Measurements from ENCODE around the gene LRRC23. TPM values are rescaled to one million over a fixed set of nuclear protein-coding genes. Genes with fewer than 3 reads are reported as not detected.

LRRC23 gene
- total and polyA plus RNA-seq, 2 of the 13 experiments (the other 11 are each of a cell fraction or from before 2014, with no cell fraction given) = 6.0 to 7.8 TPM

DNA sequence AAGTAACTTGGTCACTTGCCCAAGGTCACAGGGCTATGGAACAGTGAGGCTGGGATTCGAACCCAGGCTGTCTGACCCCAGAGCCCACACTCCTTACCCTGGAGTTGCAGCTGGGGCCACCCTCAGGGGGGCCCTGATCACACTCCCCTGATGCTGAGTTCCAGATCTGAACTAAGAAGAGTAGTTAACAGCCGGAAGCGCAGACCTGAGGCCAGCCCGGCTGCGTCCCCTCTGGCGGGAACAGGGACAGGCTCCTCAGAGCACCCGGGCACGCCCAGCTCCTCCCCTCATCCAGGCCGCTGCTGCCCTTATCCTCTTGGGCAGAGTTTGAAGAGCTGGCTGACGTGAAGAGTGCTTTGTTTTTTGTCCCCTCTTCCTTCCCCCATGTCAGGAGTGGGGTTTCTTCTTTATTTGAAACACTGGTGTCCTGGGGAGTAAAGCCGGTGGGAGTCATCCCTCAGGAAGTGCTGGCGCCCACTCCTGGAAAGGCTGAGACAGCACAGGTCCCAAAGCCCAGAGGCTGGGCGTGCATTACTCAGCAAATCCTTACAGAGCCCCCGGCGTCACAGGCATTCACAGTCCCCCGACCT, 57.2 kb downstream of the LRRC23 start (continued):
- TF ChIP-seq, protein P1, sequence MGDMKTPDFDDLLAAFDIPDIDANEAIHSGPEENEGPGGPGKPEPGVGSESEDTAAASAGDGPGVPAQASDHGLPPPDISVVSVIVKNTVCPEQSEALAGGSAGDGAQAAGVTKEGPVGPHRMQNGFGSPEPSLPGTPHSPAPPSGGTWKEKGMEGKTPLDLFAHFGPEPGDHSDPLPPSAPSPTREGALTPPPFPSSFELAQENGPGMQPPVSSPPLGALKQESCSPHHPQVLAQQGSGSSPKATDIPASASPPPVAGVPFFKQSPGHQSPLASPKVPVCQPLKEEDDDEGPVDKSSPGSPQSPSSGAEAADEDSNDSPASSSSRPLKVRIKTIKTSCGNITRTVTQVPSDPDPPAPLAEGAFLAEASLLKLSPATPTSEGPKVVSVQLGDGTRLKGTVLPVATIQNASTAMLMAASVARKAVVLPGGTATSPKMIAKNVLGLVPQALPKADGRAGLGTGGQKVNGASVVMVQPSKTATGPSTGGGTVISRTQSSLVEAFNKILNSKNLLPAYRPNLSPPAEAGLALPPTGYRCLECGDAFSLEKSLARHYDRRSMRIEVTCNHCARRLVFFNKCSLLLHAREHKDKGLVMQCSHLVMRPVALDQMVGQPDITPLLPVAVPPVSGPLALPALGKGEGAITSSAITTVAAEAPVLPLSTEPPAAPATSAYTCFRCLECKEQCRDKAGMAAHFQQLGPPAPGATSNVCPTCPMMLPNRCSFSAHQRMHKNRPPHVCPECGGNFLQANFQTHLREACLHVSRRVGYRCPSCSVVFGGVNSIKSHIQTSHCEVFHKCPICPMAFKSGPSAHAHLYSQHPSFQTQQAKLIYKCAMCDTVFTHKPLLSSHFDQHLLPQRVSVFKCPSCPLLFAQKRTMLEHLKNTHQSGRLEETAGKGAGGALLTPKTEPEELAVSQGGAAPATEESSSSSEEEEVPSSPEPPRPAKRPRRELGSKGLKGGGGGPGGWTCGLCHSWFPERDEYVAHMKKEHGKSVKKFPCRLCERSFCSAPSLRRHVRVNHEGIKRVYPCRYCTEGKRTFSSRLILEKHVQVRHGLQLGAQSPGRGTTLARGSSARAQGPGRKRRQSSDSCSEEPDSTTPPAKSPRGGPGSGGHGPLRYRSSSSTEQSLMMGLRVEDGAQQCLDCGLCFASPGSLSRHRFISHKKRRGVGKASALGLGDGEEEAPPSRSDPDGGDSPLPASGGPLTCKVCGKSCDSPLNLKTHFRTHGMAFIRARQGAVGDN (CRISPR knock-in tag; IDR thresholded peaks at IDR 0.05) = peak; percentile 68
- TF ChIP-seq SIX4 (CRISPR knock-in tag; IDR thresholded peaks at IDR 0.05) (no peak), MXI1 (IDR thresholded peaks at IDR 0.05; ENCODE audit: borderline replicate concordance, low read depth, low read length) (peak; percentile 40; the same call in 1 of the 3 replicates), ZNF136 (CRISPR knock-in tag; IDR thresholded peaks at IDR 0.05; ENCODE audit: low read depth) (no peak), SALL1 (CRISPR knock-in tag; IDR thresholded peaks at IDR 0.05) (peak; percentile 12; the same call in 1 of the 2 replicates), ASH2L (IDR thresholded peaks at IDR 0.05; ENCODE audit: insufficient read length, low read depth, low read length) (peak; percentile 49), NFE2L1 (CRISPR knock-in tag; IDR thresholded peaks at IDR 0.05; ENCODE audit: borderline replicate concordance) (peak; percentile 91; the same call in 1 of the 2 replicates), ZNF260 (CRISPR knock-in tag; IDR thresholded peaks at IDR 0.05; ENCODE audit: borderline replicate concordance, low read depth) (no peak), ZNF432 (CRISPR knock-in tag; IDR thresholded peaks at IDR 0.05; ENCODE audit: borderline replicate concordance) (no peak), ZNF788 (CRISPR knock-in tag; IDR thresholded peaks at IDR 0.05; ENCODE audit: borderline replicate concordance) (0 out of 2 replicates have a peak, but pooled peaks have one; percentile 33), AKAP8 (CRISPR knock-in tag; IDR thresholded peaks at IDR 0.05) (no peak), ZFP37 (CRISPR knock-in tag; IDR thresholded peaks at IDR 0.05; ENCODE audit: borderline replicate concordance) (0 out of 2 replicates have a peak, but pooled peaks have one; percentile 32), ZNF468 (CRISPR knock-in tag; IDR thresholded peaks at IDR 0.05) (no peak), PLRG1 (conservative IDR thresholded peaks at IDR 0.05) (no peak)
- TF ChIP-seq, protein P2, sequence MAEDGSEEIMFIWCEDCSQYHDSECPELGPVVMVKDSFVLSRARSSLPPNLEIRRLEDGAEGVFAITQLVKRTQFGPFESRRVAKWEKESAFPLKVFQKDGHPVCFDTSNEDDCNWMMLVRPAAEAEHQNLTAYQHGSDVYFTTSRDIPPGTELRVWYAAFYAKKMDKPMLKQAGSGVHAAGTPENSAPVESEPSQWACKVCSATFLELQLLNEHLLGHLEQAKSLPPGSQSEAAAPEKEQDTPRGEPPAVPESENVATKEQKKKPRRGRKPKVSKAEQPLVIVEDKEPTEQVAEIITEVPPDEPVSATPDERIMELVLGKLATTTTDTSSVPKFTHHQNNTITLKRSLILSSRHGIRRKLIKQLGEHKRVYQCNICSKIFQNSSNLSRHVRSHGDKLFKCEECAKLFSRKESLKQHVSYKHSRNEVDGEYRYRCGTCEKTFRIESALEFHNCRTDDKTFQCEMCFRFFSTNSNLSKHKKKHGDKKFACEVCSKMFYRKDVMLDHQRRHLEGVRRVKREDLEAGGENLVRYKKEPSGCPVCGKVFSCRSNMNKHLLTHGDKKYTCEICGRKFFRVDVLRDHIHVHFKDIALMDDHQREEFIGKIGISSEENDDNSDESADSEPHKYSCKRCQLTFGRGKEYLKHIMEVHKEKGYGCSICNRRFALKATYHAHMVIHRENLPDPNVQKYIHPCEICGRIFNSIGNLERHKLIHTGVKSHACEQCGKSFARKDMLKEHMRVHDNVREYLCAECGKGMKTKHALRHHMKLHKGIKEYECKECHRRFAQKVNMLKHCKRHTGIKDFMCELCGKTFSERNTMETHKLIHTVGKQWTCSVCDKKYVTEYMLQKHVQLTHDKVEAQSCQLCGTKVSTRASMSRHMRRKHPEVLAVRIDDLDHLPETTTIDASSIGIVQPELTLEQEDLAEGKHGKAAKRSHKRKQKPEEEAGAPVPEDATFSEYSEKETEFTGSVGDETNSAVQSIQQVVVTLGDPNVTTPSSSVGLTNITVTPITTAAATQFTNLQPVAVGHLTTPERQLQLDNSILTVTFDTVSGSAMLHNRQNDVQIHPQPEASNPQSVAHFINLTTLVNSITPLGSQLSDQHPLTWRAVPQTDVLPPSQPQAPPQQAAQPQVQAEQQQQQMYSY (CRISPR knock-in tag; IDR thresholded peaks at IDR 0.05) = no peak
- TF ChIP-seq, protein P3, sequence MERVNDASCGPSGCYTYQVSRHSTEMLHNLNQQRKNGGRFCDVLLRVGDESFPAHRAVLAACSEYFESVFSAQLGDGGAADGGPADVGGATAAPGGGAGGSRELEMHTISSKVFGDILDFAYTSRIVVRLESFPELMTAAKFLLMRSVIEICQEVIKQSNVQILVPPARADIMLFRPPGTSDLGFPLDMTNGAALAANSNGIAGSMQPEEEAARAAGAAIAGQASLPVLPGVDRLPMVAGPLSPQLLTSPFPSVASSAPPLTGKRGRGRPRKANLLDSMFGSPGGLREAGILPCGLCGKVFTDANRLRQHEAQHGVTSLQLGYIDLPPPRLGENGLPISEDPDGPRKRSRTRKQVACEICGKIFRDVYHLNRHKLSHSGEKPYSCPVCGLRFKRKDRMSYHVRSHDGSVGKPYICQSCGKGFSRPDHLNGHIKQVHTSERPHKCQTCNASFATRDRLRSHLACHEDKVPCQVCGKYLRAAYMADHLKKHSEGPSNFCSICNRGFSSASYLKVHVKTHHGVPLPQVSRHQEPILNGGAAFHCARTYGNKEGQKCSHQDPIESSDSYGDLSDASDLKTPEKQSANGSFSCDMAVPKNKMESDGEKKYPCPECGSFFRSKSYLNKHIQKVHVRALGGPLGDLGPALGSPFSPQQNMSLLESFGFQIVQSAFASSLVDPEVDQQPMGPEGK (CRISPR knock-in tag; IDR thresholded peaks at IDR 0.05) = peak; percentile 49; the same call in 1 of the 2 replicates
